22Rv1 (cell line): Measurements from ENCODE around the gene DMBT1.

ENCODE experiments used
- ZFX ChIP-seq: fragments of 450-650 bp; IDR thresholded peaks from 2 replicates; pipeline ENCODE4 v1.6.1; 2017; ENCODE audit warnings: antibody characterized with exemption, borderline replicate concordance
- TF ChIP-seq, protein P1 (sequence below): fragments of 450-650 bp; IDR thresholded peaks from 2 replicates; pipeline ENCODE4 v1.5.1; 2017; ENCODE audit warnings: mild to moderate bottlenecking

DNA sequence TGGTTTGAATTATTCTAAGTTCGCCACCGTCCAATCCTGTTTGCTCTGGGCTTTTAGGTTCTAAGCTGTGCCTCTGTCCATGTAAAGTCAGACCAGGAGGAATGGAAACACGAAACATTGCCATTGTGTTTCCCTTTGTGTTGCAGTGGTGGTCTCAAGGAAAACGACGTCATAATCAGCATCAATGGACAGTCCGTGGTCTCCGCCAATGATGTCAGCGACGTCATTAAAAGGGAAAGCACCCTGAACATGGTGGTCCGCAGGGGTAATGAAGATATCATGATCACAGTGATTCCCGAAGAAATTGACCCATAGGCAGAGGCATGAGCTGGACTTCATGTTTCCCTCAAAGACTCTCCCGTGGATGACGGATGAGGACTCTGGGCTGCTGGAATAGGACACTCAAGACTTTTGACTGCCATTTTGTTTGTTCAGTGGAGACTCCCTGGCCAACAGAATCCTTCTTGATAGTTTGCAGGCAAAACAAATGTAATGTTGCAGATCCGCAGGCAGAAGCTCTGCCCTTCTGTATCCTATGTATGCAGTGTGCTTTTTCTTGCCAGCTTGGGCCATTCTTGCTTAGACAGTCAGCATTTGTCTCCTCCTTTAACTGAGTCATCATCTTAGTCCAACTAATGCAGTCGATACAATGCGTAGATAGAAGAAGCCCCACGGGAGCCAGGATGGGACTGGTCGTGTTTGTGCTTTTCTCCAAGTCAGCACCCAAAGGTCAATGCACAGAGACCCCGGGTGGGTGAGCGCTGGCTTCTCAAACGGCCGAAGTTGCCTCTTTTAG lies 46.3 kb upstream of the DMBT1 start:
- TF ChIP-seq, protein P1, sequence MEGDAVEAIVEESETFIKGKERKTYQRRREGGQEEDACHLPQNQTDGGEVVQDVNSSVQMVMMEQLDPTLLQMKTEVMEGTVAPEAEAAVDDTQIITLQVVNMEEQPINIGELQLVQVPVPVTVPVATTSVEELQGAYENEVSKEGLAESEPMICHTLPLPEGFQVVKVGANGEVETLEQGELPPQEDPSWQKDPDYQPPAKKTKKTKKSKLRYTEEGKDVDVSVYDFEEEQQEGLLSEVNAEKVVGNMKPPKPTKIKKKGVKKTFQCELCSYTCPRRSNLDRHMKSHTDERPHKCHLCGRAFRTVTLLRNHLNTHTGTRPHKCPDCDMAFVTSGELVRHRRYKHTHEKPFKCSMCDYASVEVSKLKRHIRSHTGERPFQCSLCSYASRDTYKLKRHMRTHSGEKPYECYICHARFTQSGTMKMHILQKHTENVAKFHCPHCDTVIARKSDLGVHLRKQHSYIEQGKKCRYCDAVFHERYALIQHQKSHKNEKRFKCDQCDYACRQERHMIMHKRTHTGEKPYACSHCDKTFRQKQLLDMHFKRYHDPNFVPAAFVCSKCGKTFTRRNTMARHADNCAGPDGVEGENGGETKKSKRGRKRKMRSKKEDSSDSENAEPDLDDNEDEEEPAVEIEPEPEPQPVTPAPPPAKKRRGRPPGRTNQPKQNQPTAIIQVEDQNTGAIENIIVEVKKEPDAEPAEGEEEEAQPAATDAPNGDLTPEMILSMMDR = no peak
- TF ChIP-seq ZFX = no peak
